Lower leg skin (tissue), 3 donors: ENCODE measurements around the gene ZNF778.

ENCODE experiments used
- CTCF ChIP-seq, 3 donors: fragments of 450-650 bp; IDR thresholded peaks; one replicate each; pipeline ENCODE4 v1.5.1; 2016; ENCODE audit warnings: antibody characterized with exemption in 3 of 3, mild to moderate bottlenecking in 3 of 3, moderate library complexity in 2 of 3
- POLR2A ChIP-seq, 2 donors: fragments of 450-650 bp; IDR thresholded peaks; one replicate each; pipeline ENCODE4 v1.6.1; 2016 to 2017; ENCODE audit warnings: antibody characterized with exemption in 2 of 2, mild to moderate bottlenecking in 1 of 2, moderate library complexity in 1 of 2

GRCh38 chr16:89202422-89203215 lies 14.9 kb upstream of the ZNF778 start:
- no peak for TF ChIP-seq CTCF (IDR thresholded peaks at IDR 0.05)
- no peak for TF ChIP-seq POLR2A (IDR thresholded peaks at IDR 0.05)
